MM.1S (cell line): ENCODE measurements around the gene PIGBOS1.
"Not testable (repeated sequence)": the region's sequence is repeated elsewhere in the genome, so short reads cannot be mapped to it uniquely, and the experiment has no call there.

Experiments
- DNase-seq: peaks from one replicate; pipeline ENCODE4 v3.0.0-alpha.2; 2015
- H2AFZ ChIP-seq: fragments of 300-600 bp; sonication (generic); 2 replicates; pipeline ENCODE4 v1.6.0; 2016; ENCODE audit warnings: antibody characterized with exemption, low read length
- H3F3A ChIP-seq: fragments of 300-600 bp; sonication (generic); 2 replicates; pipeline ENCODE4 v1.6.1; 2016; ENCODE audit warnings: mild to moderate bottlenecking, antibody characterized with exemption, low read length, moderate library complexity, mixed read lengths; ENCODE audit not compliant: insufficient read depth
- H3K27ac ChIP-seq: fragments of 300-600 bp; sonication (generic); 2 replicates; pipeline ENCODE4 v1.5.1; 2016; ENCODE audit warnings: mild to moderate bottlenecking, low read length
- H3K27me3 ChIP-seq: fragments of 300-600 bp; sonication (generic); replicated peaks from 2 replicates; pipeline ENCODE4 v1.6.0; 2016; ENCODE audit warnings: low read length; ENCODE audit not compliant: insufficient read depth
- H3K36me3 ChIP-seq: fragments of 300-600 bp; sonication (generic); replicated peaks from 2 replicates; pipeline ENCODE4 v1.6.1; 2016; ENCODE audit warnings: mild to moderate bottlenecking, low read length, mixed read lengths; ENCODE audit not compliant: insufficient read depth
- H3K4me1 ChIP-seq: fragments of 300-600 bp; sonication (generic); 2 replicates; pipeline ENCODE4 v1.6.1; 2016; ENCODE audit warnings: low read length, mixed read lengths
- H3K4me2 ChIP-seq: fragments of 300-600 bp; sonication (generic); 2 replicates; pipeline ENCODE4 v1.6.0; 2016; ENCODE audit warnings: low read depth, low read length
- H3K4me3 ChIP-seq: fragments of 300-600 bp; sonication (generic); 2 replicates; pipeline ENCODE4 v1.5.1; 2016; ENCODE audit warnings: low read length, mixed read lengths
- H3K79me2 ChIP-seq: fragments of 300-600 bp; sonication (generic); 2 replicates; pipeline ENCODE4 v1.6.1; 2016; ENCODE audit warnings: mixed run types, low read length, mixed read lengths
- H3K9ac ChIP-seq: fragments of 300-600 bp; sonication (generic); 2 replicates; pipeline ENCODE4 v1.6.1; 2016; ENCODE audit warnings: low read length, mixed read lengths
- H3K9me2 ChIP-seq: fragments of 300-600 bp; sonication (generic); replicated peaks from 2 replicates; pipeline ENCODE4 v1.6.1; 2016; ENCODE audit warnings: mild to moderate bottlenecking, low read length, mixed read lengths; ENCODE audit not compliant: insufficient read depth
- H3K9me3 ChIP-seq: fragments of 300-600 bp; sonication (generic); replicated peaks from 2 replicates; pipeline ENCODE4 v1.6.1; 2016; ENCODE audit warnings: mild to moderate bottlenecking, low read length, mixed read lengths; ENCODE audit not compliant: insufficient read depth
- H4K20me1 ChIP-seq: fragments of 300-600 bp; sonication (generic); 2 replicates; pipeline ENCODE4 v1.6.1; 2016; ENCODE audit warnings: mild to moderate bottlenecking, low read length, moderate library complexity, mixed read lengths; ENCODE audit not compliant: insufficient read depth
- EZH2 ChIP-seq: fragments of 300-600 bp; sonication (generic); optimal IDR thresholded peaks from 2 replicates; pipeline ENCODE3; 2017; ENCODE audit warnings: low read depth, mild to moderate bottlenecking, antibody characterized with exemption, low read length, mixed read lengths
- EZH2phosphoT487 ChIP-seq: fragments of 300-600 bp; sonication (generic); IDR thresholded peaks from 2 replicates; pipeline ENCODE4 v1.6.1; 2018; ENCODE audit warnings: antibody characterized with exemption, low read length
- TF ChIP-seq, protein P1 (sequence below): fragments of 300-600 bp; sonication (generic); IDR thresholded peaks from 2 replicates; pipeline ENCODE4 v1.5.1; 2016; ENCODE audit warnings: antibody characterized with exemption, low read length, mixed read lengths

PIGBOS1 gene

DNA sequence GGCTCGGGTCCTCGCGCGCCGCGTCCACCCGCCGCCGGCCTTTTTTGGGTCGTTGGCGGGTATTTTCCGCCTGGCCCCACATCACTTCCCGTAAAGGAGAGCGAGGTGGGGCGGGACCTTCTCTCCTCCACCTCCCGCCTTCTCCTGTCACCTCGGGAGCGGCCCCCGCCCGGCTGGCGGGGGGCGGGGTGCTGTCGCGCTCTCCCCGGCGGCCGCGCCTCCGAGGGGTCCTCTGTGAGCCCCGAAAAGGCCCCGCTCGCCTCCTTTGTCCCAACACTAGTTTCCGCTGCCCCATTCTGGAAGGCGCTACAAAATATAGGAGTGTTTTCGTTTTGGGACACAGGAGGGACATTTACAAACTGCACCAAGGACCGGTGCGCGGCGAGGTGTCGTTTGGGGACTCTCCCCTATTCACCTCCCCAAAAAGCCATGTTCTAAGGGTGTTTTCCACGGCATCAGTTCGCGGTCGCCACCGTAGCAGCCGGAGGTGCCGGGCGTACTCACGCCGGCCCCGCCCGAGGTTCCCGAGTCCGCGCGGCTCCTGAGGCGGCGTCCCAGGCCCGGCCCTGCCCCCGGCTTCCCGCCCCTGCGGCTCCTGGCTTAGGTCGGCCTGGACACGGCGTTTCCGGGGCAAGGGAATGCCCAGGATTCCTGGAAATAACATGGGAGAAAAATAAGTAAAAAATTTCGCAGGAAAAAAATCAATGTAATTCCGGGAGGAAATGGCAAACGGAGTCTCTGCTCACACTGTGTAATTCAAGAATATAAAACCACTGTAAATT, 29.0 kb downstream of the PIGBOS1 start, which contains the start of gene RAB27A:
RAB27A (minus strand) TSS at position 68 of the 782 bp plus-strand sequence. CDS start 54,879 bp downstream, outside the sequence.
- peak within 1 kb of the TSS; percentile 74 for H3K4me2 ChIP-seq
- H3K27ac ChIP-seq = peak within 1 kb of the TSS; percentile 61; the same call in 1 of the 2 replicates
- H3K9me2 ChIP-seq = no peaks in the 10 kb centered on the region
- H3F3A ChIP-seq = peaks cover 5% of the 10 kb centered on the region; the same call in 1 of the 2 replicates
- DNase-seq = peak; percentile 80
- peaks cover 13% of the 10 kb centered on the region for H3K4me1 ChIP-seq
- H3K9me3 ChIP-seq = no peaks in the 10 kb centered on the region
- no peaks in the 10 kb centered on the region for H4K20me1 ChIP-seq
- H3K4me3 ChIP-seq = peak within 1 kb of the TSS; percentile 92
- no peaks in the 10 kb centered on the region for H3K36me3 ChIP-seq
- H3K9ac ChIP-seq = peak within 1 kb of the TSS; percentile 92
- H3K27me3 ChIP-seq = no peaks in the 10 kb centered on the region
- H3K79me2 ChIP-seq = peaks cover 50% of the 10 kb centered on the region
- TF ChIP-seq, protein P1, sequence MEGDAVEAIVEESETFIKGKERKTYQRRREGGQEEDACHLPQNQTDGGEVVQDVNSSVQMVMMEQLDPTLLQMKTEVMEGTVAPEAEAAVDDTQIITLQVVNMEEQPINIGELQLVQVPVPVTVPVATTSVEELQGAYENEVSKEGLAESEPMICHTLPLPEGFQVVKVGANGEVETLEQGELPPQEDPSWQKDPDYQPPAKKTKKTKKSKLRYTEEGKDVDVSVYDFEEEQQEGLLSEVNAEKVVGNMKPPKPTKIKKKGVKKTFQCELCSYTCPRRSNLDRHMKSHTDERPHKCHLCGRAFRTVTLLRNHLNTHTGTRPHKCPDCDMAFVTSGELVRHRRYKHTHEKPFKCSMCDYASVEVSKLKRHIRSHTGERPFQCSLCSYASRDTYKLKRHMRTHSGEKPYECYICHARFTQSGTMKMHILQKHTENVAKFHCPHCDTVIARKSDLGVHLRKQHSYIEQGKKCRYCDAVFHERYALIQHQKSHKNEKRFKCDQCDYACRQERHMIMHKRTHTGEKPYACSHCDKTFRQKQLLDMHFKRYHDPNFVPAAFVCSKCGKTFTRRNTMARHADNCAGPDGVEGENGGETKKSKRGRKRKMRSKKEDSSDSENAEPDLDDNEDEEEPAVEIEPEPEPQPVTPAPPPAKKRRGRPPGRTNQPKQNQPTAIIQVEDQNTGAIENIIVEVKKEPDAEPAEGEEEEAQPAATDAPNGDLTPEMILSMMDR = no peak
- TF ChIP-seq EZH2 (no peak), EZH2phosphoT487 (no peak)
- H2AFZ ChIP-seq = peak within 1 kb of the TSS; percentile 94

DNA sequence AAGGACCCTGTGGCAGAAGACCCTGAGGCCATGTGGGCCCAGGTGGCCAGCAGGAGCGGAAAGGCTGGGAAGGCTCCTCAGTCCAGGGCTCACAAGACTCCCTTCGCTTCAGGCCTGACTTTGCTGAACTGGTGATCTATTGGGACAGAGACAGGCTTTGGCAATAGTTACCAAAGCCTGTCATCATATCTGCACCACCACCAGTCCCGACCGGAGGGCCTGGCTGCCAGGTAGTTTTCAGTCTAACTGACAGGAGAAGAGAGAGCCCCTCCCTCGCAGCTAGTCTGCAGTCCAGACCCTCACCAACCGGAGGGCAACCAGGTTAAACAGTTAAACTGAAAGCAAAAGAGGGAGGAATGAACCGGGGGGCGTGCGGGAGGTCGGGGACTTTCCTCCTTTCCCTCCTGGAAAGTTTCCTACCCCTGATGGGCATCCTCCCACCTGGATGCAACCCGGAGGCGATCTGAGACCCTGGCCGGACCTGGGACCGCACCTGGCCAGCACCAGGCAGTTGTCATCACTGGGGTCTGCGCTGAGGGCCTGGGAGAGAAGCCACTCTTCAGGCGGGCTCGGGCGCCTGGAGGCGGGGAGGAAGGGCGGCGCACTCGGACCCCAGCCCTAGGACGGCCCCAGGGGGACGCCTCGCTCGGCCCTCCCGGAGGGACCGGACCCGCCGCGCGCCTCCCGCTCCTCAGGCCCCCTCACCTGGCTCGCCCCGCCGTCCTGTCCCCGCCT, 29.7 kb downstream of the PIGBOS1 start:
- H3K4me1 ChIP-seq = peaks cover 21% of the 10 kb centered on the region
- peak overlapping the region; percentile 92 for H3K4me3 ChIP-seq
- TF ChIP-seq EZH2 (no peak), EZH2phosphoT487 (no peak)
- TF ChIP-seq, protein P1 = no peak
- peak overlapping the region; percentile 94 for H2AFZ ChIP-seq
- H3K27me3 ChIP-seq = no peaks in the 10 kb centered on the region
- peaks cover 5% of the 10 kb centered on the region; the same call in 1 of the 2 replicates for H3F3A ChIP-seq
- H3K79me2 ChIP-seq = peaks cover 58% of the 10 kb centered on the region
- H3K9me2 ChIP-seq = no peaks in the 10 kb centered on the region
- peak overlapping the region; percentile 92 for H3K9ac ChIP-seq
- peak overlapping the region; percentile 74 for H3K4me2 ChIP-seq
- H3K27ac ChIP-seq = peak overlapping the region; percentile 61; the same call in 1 of the 2 replicates
- H3K36me3 ChIP-seq = no peaks in the 10 kb centered on the region
- no peaks in the 10 kb centered on the region for H3K9me3 ChIP-seq
- DNase-seq = peak; percentile 50
- no peaks in the 10 kb centered on the region for H4K20me1 ChIP-seq

DNA sequence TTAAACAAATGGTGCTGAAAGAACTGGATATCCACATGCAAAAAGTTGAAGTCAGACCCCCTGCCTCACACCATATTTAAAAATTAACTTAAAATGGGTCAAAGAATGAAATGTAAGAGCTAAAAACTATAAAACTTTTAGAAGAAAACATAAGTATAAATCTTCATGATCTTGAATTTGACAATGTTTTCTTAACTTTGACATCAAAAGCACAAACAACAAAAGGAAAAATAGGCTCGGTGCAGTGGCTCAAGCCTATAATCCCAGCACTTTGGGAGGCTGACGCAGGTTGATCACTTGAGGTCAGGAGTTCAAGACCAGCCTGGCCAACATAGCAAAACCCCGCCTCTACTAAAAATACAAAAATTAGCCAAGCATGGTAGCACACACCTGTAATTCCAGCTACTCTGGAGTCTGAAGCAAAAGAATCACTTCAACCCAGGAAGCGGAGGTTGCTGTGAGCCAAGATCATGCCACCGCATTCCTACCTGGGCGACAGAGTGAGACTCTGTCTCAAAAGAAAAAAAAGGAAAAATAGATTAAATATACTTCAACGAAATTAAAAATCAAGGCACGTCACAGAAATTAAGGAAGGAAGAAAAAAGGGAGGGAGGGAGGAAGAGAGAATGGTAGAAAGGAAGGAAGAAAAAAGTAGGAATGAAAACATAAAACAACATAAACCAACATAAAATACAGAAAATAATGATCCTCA, 30.8 kb downstream of the PIGBOS1 start:
- Histone ChIP-seq H3F3A (peaks cover 8% of the 10 kb centered on the region; the same call in 1 of the 2 replicates), H3K9me2 (no peaks in the 10 kb centered on the region), H3K36me3 (no peaks in the 10 kb centered on the region), H2AFZ (no peak overlapping the region), H3K9ac (peak overlapping the region; percentile 92; the same call in 1 of the 2 replicates), H3K4me2 (peak overlapping the region; percentile 74), H3K79me2 (peaks cover 68% of the 10 kb centered on the region), H3K4me1 (peaks cover 30% of the 10 kb centered on the region), H3K27me3 (no peaks in the 10 kb centered on the region), H3K9me3 (no peaks in the 10 kb centered on the region), H3K4me3 (peak overlapping the region; percentile 92), H3K27ac (no peak overlapping the region; the same call in 1 of the 2 replicates), H4K20me1 (no peaks in the 10 kb centered on the region)
- no peak for TF ChIP-seq EZH2
- DNase-seq = no peak

DNA sequence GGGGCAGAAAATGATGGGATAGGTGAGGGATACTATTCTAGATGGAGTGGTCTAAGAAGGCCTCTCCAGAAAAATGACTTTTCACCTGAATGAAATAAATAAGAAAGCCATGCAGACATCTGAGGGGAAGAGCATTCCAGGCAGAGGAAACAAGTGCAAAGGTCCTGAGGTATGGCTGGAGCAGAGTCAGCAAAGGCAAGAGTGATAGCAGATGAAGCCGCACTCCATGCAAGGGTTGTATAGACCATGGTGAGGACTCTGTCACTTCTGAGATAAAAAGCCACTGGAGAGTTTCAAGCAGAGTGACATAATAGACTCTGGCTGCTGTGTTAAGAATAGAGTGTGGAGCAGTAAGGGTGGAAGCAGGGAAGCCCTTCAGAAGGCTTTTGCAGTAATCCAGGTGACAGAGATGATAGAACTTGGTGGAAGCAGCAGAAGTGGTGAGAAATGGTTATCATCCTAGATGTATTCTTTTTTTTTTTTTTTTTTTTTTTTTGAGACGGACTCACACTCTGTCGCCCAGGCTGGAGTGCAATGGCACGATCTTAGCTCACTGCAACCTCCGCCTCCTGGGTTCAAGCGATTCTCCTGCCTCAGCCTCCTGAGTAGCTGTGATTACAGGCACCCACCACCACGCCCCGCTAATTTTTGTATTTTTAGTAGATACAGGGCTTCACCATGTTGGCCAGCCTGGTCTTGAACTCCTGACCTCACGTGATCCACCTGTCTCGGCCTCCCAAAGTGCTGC, 32.3 kb downstream of the PIGBOS1 start:
- H3K27ac ChIP-seq, H3K9ac ChIP-seq: not testable (repeated sequence)
- peaks cover 83% of the 10 kb centered on the region for H3K79me2 ChIP-seq

More for the DNA sequence above, 32.3 kb downstream of the PIGBOS1 start:
- not testable (repeated sequence) for H3K4me3 ChIP-seq, DNase-seq, H4K20me1 ChIP-seq, H3K36me3 ChIP-seq, H3K9me3 ChIP-seq, H2AFZ ChIP-seq, H3K27me3 ChIP-seq, H3K9me2 ChIP-seq, H3K4me2 ChIP-seq
- Histone ChIP-seq H3K4me1 (peaks cover 45% of the 10 kb centered on the region), H3F3A (peaks cover 21% of the 10 kb centered on the region)
